Smooth muscle cell of the brain vasculature (primary cell): ENCODE measurements around the gene CD70.
"Not testable (repeated sequence)": the region's sequence is repeated elsewhere in the genome, so short reads cannot be mapped to it uniquely, and the experiment has no call there.

Source experiments
- DNase-seq: peaks from one replicate; pipeline ENCODE4 v3.0.0-alpha.2; 2012; ENCODE audit warnings: low read depth, low spot score

CD70 gene

GRCh38 chr19:6570764-6571163 lies 20.2 kb downstream of the CD70 start:
- no peak for DNase-seq

- no peak for DNase-seq
These were observed 22.1 kb downstream of the CD70 start for GRCh38 chr19:6568816-6569215.

GRCh38 chr19:6568010-6568526 lies 22.9 kb downstream of the CD70 start:
- no peak for DNase-seq

GRCh38 chr19:6566727-6567126 lies 24.2 kb downstream of the CD70 start:
- not testable (repeated sequence) for DNase-seq

DNA sequence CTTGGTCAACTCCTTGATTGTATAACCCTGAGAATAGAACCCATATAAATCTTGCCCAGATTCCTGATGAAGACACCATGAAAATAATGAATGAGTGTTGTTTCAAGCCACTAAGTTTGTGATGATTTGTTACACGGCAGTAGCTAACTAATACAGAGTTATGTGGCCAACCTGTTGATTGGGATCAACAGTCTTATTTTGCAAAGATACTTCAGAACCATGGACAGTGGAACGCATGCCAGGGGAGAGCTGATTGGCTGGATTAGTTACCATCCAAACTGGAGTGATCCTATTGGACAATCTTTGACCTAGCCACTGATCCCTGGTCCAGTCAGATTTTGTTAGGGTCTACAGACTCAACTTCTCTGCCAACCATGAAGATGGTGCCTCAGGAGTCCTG lies 26.6 kb downstream of the CD70 start:
- DNase-seq = no peak

GRCh38 chr19:6562437-6562836 lies 28.5 kb downstream of the CD70 start:
- not testable (repeated sequence) for DNase-seq

- DNase-seq = no peak
These were observed 34.3 kb downstream of the CD70 start for GRCh38 chr19:6556480-6557195.

DNA sequence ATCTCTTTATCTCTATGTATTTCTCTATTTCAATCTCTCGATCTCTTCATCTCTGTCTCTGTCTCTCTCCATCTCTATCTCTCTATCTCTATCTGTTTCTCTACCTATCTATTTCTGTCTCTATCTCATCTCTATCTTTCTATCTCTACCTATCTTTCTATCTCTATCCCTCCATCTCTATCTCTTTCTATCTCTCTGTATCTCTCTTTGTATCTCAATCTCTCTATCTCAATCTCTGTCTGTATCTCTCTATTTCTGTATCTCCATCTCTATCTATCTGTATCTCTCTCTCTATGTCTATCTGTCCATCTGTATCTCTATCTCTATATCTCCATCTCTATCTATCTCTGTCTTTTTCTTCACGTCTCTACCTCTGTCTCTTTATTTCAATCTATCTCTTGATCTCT lies 34.9 kb downstream of the CD70 start:
- DNase-seq = no peak

DNA sequence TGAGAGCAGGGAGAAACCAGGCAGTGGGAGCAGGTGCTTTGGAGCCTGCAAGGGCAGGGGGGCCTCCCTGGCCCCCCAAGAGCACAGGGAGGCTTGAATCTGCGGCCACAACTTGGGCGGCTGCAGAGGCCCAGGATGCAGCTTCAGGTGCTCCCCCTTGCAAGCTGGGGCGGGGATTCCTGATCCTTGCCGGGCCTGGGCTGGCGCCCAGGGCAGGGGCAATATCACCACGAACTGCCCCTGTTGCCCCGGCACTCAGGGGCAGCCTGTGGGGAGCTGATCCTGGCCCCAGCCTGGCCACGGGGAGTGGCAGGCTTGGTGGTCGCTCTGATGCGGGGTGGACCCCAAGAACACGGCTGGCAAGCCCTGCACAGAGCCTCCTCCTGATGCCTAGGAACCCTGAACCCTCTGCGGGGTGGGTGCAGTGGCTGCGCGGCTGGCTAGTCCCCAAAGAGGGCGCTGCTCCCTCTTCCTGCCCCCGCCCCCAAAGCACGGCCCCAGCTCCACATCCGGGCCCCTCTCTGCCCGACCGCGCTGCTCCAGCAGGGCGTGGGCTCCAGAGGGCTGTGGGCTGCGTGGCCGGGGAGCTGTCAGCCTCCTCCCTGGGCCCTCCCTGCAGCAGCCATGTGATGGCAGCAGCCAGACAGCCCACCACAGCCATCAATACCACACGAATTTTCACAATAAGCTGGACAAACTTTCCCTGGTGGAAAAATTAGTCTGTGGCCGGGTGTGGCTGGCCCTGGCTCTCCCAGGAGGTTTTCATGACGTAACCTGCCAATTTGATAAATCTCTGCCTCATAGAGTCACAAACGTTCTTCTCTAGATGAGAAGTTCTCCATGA lies 39.1 kb downstream of the CD70 start:
- DNase-seq = no peak

DNA sequence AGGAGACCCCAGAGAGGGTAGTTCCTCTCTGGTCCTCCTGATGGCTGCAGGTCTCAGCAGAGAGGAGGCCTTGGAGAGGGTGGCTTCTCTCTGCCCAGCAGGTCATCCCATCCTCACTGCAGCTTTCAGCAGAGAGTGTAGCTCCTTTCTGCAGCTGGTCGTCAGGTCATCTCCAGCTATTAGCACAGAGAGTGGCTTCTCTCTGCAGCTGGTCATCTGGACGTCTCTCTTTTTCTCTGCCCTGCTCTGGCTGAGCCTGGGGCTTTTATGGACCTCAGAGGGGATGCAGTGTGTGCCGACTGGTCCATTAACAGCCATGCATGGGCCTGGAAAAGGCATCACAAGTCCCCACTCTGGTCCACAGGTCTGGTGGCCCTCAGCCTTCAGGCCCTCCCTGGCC lies 39.9 kb downstream of the CD70 start:
- no peak for DNase-seq

DNA sequence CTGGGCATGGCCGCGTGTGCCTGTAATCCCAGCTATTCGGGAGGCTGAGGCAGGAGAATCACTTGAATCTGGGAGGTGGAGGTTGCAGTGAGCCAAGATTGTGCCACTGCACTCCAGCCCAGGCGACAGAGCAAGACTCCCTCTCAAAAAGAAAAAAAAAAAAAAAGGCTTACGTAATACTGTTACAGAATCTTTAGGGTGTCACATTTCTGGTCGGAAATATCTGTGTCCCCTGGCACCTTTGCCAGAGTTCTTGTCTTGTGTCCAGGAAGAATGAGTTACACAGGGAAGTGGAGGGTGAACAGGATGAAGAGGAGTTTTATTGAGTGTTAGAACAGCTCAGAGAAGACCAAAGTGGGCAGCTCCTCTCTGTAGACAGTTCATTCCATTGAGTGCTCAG lies 40.3 kb downstream of the CD70 start:
- not testable (repeated sequence) for DNase-seq

DNA sequence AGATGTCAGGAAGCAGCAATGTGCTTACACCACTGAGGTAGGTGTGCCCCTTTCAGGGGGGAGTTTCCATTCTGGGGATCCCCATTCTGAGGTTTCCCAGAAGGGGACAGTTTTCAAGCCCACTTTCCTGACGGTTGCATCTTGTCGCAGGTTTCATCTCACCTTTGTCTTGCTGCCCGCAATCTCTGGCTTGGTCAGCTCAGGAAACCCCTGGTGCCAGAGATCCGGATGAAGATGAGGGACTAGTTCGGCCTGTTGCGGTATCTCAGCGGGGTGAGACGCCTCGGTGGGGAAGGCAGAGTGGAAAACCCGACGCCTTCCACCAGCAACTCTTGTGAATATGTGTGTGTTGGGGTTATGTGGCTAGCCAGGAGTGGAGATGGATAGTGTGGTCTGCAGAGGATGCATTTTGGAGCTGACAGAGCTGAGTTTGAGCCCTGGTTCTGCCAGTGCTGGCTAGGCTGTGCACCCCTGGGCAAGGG lies 47.0 kb downstream of the CD70 start:
- DNase-seq = no peak

- no peak for DNase-seq
These were observed 49.8 kb downstream of the CD70 start for GRCh38 chr19:6540918-6541689.

DNA sequence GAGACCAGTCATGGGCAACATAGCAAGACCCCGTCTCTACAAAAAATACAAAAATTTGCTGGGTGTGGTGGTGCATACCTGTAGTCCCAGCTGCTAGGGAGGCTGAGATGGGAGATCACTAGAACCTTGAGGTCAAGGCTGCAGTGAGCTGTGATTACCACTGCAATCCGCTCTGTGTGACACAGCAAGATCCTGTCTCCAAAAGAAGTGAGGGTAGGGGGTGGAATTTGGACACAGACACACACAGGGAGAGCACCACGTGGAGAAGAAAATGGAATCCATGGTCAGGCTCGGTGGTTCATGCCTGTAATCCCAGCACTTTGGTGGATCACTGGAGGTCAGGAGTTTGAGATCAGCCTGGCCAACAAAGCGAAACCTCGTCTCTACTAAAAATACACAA lies 51.4 kb downstream of the CD70 start:
- DNase-seq = no peak
